ENCODE data around the gene ARHGEF3.
"Not testable (repeated sequence)": the region's sequence is repeated elsewhere in the genome, so short reads cannot be mapped to it uniquely, and the experiment has no call there.

The ARHGEF3 gene

GRCh38 chr3:56725175-56725574 lies 76.6 kb downstream of the ARHGEF3 start:
- DNase-seq (ENCODE audit: low read depth, low spot score), result no peak

GRCh38 chr3:56724676-56725075 lies 77.1 kb downstream of the ARHGEF3 start:
- no peak for DNase-seq (ENCODE audit: low read depth, low spot score)

- DNase-seq (ENCODE audit: low read depth, low spot score), result no peak
Observed at GRCh38 chr3:56720849-56721248, 80.9 kb downstream of the ARHGEF3 start.

GRCh38 chr3:56718809-56719208 lies 82.9 kb downstream of the ARHGEF3 start:
- not testable (repeated sequence) for DNase-seq (ENCODE audit: low read depth, low spot score)

- no peak for DNase-seq (ENCODE audit: low read depth, low spot score)
Observed at GRCh38 chr3:56711344-56711743, 90.4 kb downstream of the ARHGEF3 start.

GRCh38 chr3:56707412-56707811 lies 94.3 kb downstream of the ARHGEF3 start:
- not testable (repeated sequence) for DNase-seq (ENCODE audit: low read depth, low spot score)

GRCh38 chr3:56706629-56707028 lies 95.1 kb downstream of the ARHGEF3 start:
- DNase-seq (ENCODE audit: low read depth, low spot score), result no peak

GRCh38 chr3:56704706-56705105 lies 97.0 kb downstream of the ARHGEF3 start:
- DNase-seq (ENCODE audit: low read depth, low spot score), result no peak

- peak; percentile 43 for DNase-seq (ENCODE audit: low read depth, low spot score)
Observed at GRCh38 chr3:56702490-56703315, 99.0 kb downstream of the ARHGEF3 start.

GRCh38 chr3:56700151-56700550 lies 101.6 kb downstream of the ARHGEF3 start:
- no peak for DNase-seq (ENCODE audit: low read depth, low spot score)

GRCh38 chr3:56694867-56695683 lies 106.7 kb downstream of the ARHGEF3 start:
- no peak for DNase-seq (ENCODE audit: low read depth, low spot score)

- no peak for DNase-seq (ENCODE audit: low read depth, low spot score)
Observed at GRCh38 chr3:56693750-56694149, 108.0 kb downstream of the ARHGEF3 start.

- DNase-seq (ENCODE audit: low read depth, low spot score), result not testable (repeated sequence)
Observed at GRCh38 chr3:56692520-56693433, 109.0 kb downstream of the ARHGEF3 start.

GRCh38 chr3:56692001-56692365 lies 109.8 kb downstream of the ARHGEF3 start:
- DNase-seq (ENCODE audit: low read depth, low spot score), result not testable (repeated sequence)

GRCh38 chr3:56691165-56692000 lies 110.4 kb downstream of the ARHGEF3 start:
- DNase-seq (ENCODE audit: low read depth, low spot score), result no peak

GRCh38 chr3:56689303-56689702 lies 112.4 kb downstream of the ARHGEF3 start:
- DNase-seq (ENCODE audit: low read depth, low spot score), result no peak

GRCh38 chr3:56688191-56688590 lies 113.6 kb downstream of the ARHGEF3 start:
- no peak for DNase-seq (ENCODE audit: low read depth, low spot score)

GRCh38 chr3:56684029-56684428 lies 117.7 kb downstream of the ARHGEF3 start:
- DNase-seq (ENCODE audit: low read depth, low spot score), result no peak

- peak; percentile 50 for DNase-seq (ENCODE audit: low read depth, low spot score)
Observed at GRCh38 chr3:56683122-56683817, 118.5 kb downstream of the ARHGEF3 start, which contains the start of gene TASOR. Gene TASOR, minus strand, starts transcription at chr3:56683265. Its CDS starts 259 bp downstream, at chr3:56683006.

Data from smooth muscle cell of the brain vasculature (primary cell).